ENCODE results near the gene TOX3. TPM values are rescaled to one million over a fixed set of nuclear protein-coding genes. Genes with fewer than 3 reads are reported as not detected.

The TOX3 gene
- total and polyA plus RNA-seq, 2 of the 13 experiments (the other 11 are each of a cell fraction or from before 2014, with no cell fraction given): 14.5 to 98.6 TPM

DNA sequence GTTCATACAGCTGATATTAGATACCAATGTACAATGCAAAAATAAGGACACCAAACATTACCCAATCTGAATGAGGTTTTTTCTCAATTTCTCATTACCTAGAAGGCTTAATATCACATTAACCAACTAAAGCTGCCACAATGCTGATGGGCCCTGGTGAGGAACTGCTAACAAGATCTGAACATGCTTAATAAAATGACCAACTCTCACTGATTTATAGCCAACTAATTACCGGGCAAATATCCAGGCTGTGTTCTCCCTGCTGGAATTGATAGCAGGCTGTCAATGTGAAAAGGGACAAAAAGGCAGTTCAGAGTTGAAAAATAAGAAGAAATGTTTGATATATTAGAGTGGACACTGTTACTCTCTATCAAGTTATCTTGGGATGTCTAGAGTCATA lies 124.6 kb downstream of the TOX3 start:
- no peak for FAIRE-seq
- H3K4me1 ChIP-seq (ENCODE audit: insufficient read depth, low read length): no peaks in the 10 kb centered on the region
- H3K9ac ChIP-seq (ENCODE audit: insufficient read depth, low read depth, low read length): no peak overlapping the region
- no peaks in the 10 kb centered on the region for H3K79me2 ChIP-seq (ENCODE audit: insufficient read depth, low read length)
- in situ Hi-C loops (cut with HindIII; ENCODE audit: extremely low pct_ligation_motif_present, low pct_unique_long_range_greater_than_20kb): no loop called here
- no peaks in the 10 kb centered on the region for H3K9me3 ChIP-seq (ENCODE audit: low read length)
- no peak for DNase-seq (ENCODE audit: low spot score)
- BruUV-seq (replicated peaks): no TSS peak
- CTCF ChIA-PET (ENCODE audit: low intra/inter-chr PET ratio, low total read pairs): no interaction called here
- no peak overlapping the region for H3K4me3 ChIP-seq (replicated peaks in 1 of 3; ENCODE audit: insufficient read depth in 1 of 3, low read depth in 2 of 3, low read length in 3 of 3)
- H3K36me3 ChIP-seq (replicated peaks in 1 of 2; ENCODE audit: control insufficient read depth in 1 of 2, insufficient read depth in 2 of 2, low read length in 2 of 2): no peaks in the 10 kb centered on the region
- TF ChIP-seq, protein P1, sequence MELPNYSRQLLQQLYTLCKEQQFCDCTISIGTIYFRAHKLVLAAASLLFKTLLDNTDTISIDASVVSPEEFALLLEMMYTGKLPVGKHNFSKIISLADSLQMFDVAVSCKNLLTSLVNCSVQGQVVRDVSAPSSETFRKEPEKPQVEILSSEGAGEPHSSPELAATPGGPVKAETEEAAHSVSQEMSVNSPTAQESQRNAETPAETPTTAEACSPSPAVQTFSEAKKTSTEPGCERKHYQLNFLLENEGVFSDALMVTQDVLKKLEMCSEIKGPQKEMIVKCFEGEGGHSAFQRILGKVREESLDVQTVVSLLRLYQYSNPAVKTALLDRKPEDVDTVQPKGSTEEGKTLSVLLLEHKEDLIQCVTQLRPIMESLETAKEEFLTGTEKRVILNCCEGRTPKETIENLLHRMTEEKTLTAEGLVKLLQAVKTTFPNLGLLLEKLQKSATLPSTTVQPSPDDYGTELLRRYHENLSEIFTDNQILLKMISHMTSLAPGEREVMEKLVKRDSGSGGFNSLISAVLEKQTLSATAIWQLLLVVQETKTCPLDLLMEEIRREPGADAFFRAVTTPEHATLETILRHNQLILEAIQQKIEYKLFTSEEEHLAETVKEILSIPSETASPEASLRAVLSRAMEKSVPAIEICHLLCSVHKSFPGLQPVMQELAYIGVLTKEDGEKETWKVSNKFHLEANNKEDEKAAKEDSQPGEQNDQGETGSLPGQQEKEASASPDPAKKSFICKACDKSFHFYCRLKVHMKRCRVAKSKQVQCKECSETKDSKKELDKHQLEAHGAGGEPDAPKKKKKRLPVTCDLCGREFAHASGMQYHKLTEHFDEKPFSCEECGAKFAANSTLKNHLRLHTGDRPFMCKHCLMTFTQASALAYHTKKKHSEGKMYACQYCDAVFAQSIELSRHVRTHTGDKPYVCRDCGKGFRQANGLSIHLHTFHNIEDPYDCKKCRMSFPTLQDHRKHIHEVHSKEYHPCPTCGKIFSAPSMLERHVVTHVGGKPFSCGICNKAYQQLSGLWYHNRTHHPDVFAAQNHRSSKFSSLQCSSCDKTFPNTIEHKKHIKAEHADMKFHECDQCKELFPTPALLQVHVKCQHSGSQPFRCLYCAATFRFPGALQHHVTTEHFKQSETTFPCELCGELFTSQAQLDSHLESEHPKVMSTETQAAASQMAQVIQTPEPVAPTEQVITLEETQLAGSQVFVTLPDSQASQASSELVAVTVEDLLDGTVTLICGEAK (IDR thresholded peaks at IDR 0.05): no peak
- TF ChIP-seq, protein P1 (CRISPR knock-in tag; IDR thresholded peaks at IDR 0.05): no peak
- no peak for TF ChIP-seq YY1 (IDR thresholded peaks at IDR 0.05; ENCODE audit: insufficient read depth, insufficient replicate concordance, low read depth, low read length)
- TF ChIP-seq MXI1 (IDR thresholded peaks at IDR 0.05; ENCODE audit: borderline replicate concordance, low read depth, low read length): no peak
- TF ChIP-seq, protein P2, sequence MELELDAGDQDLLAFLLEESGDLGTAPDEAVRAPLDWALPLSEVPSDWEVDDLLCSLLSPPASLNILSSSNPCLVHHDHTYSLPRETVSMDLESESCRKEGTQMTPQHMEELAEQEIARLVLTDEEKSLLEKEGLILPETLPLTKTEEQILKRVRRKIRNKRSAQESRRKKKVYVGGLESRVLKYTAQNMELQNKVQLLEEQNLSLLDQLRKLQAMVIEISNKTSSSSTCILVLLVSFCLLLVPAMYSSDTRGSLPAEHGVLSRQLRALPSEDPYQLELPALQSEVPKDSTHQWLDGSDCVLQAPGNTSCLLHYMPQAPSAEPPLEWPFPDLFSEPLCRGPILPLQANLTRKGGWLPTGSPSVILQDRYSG (CRISPR knock-in tag; IDR thresholded peaks at IDR 0.05): no peak
- TF ChIP-seq, protein P3, sequence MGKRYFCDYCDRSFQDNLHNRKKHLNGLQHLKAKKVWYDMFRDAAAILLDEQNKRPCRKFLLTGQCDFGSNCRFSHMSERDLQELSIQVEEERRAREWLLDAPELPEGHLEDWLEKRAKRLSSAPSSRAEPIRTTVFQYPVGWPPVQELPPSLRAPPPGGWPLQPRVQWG (CRISPR knock-in tag; IDR thresholded peaks at IDR 0.05; ENCODE audit: borderline replicate concordance, low read depth): no peak
- no peak for TF ChIP-seq SMAD1 (CRISPR knock-in tag; IDR thresholded peaks at IDR 0.05; ENCODE audit: borderline replicate concordance, low read depth)
- no peak for TF ChIP-seq AGO2 (optimal IDR thresholded peaks at IDR 0.05; ENCODE audit: low read depth, low read length)
- no peak for TF ChIP-seq RFX1 (IDR thresholded peaks at IDR 0.05)
- H3K27ac ChIP-seq (ENCODE audit: extremely low read length, insufficient read depth, low read length): no peak overlapping the region
- no peak overlapping the region for H3K4me2 ChIP-seq (ENCODE audit: low read depth, low read length)
- no peak overlapping the region for H2AFZ ChIP-seq (ENCODE audit: low read length)
- POLR2A ChIA-PET: no interaction called here
- no peaks in the 10 kb centered on the region; a peak in 1 of 5 replicates for H3K27me3 ChIP-seq (ENCODE audit: control insufficient read depth in 1 of 2, insufficient read depth in 2 of 2, low read length in 2 of 2)
- H4K20me1 ChIP-seq (ENCODE audit: insufficient read depth, low read length): no peaks in the 10 kb centered on the region
- 0% methylated on average over 1 of the region's 1 CpG for WGBS (ENCODE audit: low lambda C conversion rate)
- ATAC-seq: no peak
- intact Hi-C loops (cut with micrococcal nuclease; ENCODE audit: unreplicated experiment): no loop called here
